ENCODE results near the gene MYLK.

Gene MYLK

DNA sequence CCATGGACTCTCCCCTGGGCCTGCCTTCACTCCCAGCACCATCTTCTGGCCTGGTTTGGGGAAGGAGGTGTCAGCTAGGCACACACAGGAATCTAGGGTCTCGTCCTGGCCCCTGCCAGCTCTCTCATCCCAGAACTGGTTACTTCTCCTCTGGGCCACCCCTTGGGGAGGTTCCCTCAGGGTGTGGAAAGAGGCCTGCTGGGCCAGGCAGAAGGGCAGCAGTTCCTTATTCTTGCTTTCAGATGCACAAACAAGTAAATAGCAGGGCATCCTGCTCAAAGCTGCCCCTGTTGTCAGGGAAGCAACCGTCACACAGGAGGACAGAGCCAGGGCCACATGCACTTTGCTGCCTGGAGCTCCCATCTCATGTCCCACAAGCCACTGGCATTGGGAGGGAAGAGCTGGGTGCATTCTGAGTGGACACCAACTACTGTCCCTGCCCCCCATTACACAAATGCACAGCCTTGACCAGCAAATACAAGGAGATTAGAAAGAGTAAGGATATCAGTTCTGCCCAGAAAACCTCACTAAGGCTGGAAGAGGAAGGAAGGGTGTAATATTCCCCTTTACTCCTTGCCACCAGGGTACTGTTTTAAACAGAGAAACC, 190.4 kb downstream of the MYLK start:
- DNase-seq, result no peak

DNA sequence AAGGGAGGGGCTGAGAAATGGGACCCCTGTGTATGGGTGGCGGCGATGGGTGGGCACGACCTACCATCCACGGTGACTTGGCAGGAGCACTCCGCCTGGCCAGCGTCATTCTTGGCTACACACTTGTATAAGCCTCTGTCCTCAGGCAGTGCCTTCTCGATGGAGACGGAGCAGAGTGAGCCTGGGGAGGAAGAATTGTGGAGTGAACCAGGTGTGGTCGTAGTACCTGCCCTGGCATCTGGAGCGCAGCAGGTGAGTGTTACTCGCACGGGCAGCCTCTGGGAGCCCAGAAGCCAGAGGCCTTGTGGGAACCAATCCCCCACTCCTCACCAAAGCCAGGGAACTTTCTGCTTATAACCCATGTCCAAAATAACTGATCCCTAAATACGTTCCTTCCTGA, 191.5 kb downstream of the MYLK start:
- no peak for DNase-seq

DNA sequence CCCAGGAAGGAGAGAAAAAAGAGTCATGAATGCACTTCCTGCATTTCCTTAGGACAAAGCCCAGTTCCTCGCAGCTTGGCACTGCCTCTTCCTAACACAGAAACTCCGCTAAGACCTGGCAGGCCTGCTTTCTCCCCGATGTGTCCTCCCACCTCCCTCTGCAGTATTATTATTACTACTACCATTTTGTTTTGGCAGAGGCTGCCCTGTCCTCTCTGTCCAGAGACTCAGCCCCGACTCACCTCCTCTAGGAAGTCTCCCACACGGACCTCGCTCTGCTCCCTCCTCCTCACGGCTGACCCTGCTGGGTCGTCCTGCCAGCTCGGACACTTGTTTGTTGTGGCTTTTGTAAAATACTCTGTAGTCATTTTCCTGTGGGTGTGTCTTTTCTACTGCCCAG, 192.1 kb downstream of the MYLK start:
- no peak for DNase-seq

DNA sequence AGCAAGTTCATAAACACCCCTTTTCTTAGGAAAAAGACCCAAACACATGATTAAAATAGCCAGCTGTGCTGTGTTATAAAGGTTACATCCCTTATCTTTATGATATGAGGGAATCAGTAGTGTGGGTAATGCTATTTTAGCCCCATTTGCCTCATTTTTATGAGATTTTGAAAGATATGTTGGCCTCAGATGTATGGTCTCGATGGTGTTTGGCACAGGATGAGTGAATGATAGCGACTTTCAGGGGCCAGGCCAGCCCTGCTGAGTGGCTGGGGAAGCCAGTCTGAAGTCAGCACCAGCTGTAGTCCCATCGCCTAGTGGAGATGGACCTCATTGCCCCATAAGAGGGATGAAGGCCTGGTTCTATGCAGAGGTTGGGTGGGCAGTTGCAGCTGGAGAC, 194.3 kb downstream of the MYLK start:
- DNase-seq, result no peak

DNA sequence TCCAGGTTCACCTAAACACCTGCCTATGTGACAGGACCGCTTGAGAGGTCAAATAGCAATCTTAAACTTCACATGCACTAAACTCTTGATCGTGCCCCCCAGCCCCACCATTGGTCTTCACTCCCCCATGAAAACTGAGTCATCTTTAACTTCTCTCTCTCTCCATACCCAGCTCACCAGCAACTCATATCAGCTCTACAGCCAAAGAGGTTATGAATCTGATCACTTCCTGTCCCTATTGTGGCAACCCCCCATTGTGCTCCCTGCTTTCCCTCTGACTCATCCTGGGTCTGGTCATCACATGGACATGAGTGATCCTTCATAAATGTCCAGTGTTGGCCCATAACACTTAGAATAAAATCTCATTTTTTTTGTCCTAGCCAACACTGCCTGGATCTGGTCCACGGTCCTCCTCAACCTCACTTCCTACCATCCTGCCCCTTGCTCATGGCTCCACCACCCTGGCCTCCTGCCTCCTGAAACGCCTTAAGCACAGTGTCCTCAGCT, 195.8 kb downstream of the MYLK start:
- no peak for DNase-seq

DNA sequence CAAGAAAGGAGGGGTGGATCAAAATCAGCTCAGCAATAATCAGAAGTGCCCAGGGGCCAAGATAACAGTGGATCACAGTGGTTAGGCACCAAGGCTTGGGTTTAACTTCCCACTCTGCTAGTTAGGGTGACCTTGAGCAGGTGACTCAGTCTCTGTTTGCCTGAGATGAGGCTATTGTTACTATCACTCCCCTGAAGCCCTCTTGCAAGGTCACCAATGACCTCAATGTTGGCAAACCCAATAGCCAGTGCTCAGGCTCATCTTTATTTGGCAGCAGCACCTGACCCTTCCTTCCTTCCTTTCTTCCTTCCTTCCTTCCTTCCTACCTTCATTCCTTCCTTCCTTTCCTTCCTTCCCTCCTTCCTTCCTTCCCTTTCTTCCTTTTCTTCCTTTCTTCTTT, 196.8 kb downstream of the MYLK start:
- no peak for DNase-seq

DNA sequence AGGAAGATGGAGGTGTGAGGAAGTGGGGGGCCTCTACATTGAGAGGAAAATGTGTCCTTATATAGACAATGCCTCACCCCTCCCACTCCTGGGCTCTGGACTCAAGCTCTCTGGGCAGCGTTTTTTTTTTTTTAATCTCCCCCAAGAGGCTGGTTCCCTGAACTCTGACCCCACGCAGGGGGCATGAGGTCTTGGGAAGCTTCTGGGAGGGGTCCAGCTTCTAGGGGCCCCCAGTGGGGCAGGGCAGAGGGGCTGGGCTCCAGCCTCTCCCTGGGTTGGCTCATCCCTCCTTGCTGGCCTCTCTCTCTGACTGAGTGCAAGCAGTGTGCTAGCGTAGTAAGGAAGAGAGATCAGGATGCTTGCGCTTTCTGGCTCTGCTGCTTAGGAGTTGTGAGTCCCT, 197.9 kb downstream of the MYLK start:
- DNase-seq, result no peak

DNA sequence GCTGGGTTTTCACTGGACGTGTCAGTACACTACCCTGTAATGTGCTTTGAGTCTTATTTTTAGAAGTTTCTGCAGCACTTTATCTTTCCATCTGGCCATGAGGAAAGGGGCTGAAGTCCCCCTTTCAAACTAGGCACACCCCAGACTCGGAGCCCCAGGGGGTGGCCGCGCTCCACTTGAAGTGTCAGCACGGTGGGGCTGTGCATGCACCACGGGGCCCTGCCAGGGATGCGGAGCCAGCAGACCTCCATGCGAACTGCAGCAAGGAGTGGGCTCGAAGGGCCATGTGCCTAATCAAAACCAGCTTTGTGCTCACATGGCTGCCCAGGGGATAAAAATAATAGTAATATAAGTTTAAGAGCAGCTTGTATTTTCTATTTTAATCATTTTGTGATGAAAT, 198.4 kb downstream of the MYLK start:
- no peak for DNase-seq

DNA sequence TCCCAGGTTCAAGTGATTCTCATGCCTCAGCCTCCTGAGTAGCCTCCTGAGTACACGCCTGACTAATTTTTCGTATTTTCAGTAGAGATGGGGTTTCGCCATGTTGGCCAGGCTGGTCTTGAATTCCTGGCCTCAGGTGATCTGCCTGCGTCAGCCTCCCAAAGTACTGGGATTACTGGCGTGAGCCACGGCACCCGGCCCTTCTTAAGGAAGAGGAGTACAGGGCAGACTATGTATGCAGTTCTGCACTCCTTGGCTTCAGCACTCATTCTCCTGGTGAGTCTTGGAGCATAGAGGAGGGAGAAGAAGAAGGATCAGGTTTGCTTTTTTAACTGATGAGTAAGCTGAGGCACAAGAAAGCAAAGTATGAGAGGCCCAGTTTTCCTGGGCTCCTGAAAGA, 199.5 kb downstream of the MYLK start:
- no peak for DNase-seq

DNA sequence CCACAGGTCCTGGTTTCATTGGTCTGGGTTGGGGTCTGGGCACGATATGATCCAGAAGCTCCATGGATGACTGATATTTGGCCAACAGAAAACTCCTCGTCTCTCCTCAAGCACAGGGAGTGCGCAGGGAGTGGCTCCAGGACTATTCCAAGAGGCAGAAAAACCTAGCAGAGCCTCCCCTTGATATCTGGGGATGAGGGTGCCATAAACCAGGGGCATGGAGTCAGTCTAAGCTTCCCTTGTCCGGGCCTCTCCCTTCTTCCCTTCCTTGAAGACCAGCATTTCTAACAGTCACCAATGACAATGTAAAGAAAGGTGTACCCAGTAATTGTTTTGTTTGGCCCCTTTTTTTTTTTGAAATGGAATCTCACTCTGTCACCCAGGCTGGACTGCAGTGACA, 199.9 kb downstream of the MYLK start:
- DNase-seq, result no peak

DNA sequence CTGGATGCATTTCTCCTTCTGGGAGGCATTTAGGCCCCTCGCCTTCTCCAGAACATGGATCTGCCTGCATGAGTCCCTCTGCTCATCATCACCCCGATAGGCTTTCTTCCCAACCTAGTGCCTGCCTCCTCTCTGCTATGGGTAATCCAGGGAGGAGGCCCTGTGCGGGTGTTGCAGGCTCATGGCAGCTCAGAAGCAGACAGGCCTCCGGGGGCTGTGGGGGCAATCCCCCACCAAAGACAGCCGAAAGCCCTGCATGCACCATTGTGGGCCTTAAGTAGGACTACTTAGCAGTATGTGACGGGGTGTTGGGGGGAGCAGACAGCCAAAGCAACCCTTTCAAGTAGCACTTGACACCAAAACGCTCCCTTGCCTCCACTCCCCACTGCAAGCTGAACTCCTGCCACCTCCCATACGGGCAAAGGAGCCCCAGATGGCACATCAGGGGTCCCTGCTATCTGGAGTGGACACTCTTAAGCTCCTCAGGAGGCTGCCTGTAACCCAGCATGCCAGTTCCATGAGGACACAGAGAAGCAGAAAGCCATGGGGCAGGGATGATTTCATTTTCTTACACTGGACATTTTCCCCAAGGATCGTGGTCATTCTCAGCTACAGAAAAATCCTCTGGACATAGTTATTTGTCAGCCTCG, 200.5 kb downstream of the MYLK start:
- no peak for DNase-seq

DNA sequence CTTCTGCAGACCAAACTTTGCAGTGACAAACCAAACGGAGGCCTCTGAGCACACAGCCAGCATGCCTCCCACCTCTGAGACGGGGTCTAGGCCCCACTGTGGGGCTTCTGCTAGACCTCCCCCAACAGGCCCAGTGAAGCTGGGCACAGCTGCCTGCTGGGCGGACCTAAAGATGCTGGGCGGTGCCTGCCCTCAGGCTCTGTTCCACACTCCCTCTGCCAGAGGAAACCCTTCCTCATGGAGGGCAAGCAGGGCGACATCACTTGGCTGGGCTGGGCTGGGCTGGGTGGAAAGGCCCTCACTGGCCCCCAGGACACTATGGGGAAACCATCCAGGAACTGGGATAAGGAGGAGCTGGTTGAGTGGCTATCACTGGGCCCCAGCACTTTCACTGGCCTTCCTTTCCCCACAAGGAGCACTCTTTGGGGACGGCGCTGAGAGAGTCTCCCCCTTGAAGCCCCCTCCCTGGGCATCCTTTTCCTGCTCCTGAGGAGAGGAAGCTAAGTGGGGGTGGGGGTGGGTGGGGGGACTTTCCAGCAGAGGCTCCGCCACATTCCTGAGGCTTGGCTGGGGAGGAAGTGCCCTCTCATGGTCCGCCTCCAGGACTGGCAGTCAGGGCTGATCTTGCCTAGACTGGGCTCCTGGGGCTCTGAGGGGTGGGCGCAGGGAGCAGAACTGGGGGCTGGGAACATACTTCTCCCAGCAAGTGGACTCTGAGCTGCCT, 201.2 kb downstream of the MYLK start:
- DNase-seq, result no peak

DNA sequence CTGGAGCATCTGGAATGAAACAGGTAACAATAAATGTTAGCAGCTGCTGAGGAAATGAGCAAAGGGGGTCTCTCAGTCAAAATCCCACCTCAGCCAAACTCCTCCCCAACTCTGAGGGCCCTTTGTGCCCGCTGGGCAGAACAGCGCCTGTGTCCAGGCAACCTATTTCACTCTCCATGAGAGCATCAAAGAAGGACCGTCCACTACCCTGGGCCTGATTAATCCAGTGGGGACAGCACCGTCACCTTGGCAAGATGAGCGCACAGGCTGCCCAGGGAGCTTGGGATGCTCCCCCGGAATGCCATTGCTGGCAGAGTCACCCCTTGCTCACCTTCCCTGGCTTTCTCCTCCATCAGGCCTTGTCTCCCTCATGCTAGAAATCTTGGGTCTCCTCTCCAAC, 201.8 kb downstream of the MYLK start:
- no peak for DNase-seq

DNA sequence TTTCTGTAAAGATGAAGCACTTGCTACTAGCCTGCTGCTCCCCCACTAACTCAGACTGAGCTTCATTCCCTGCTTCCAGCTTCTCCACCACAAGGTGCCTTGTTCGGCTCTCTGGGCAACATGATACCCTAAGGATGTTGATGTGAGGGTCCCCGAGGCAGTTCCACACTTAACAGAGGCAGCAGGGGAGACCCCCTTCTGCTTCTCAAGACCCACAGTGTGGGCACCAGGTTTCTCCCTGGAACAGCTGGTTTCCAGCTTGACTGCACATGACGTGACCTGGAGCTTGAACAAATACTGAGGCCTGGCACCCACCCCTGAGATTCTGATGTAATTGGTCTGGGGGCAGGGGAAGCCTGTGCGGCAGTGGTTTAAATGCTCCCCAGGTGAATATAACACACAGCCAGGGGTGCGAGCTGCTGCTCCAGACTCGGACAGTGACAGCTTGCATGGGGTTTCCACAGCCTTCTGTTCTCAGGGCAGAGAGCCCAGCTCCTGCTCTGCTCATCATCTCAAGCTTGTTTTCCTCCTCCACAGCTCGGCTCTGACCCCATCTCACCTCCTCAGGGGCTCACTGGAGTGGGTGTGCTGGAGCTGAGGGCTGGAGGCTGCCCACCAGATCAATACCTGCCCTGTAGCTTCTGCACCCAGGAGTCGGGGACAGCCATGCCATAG, 204.3 kb downstream of the MYLK start:
- no peak for DNase-seq

DNA sequence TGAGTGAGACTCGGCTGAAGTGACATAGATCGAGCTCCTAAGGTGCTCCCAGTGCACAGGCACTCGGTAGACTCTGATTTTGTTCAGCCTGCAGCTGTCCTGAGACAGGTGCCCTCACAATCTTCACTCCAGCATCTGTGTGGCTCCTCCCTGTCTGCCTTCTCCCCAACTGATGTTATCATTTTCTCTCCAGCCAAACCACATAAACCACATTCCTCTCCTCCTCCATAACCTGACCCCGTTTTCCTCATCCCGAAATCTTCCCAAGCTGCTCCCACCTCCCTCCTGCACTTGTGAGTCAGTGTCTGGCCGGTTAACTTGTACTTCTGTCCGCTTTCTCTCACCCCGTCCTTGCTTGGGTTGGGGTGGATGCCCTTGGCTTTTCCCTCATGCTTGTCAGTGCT, 206.0 kb downstream of the MYLK start:
- no peak for DNase-seq

DNA sequence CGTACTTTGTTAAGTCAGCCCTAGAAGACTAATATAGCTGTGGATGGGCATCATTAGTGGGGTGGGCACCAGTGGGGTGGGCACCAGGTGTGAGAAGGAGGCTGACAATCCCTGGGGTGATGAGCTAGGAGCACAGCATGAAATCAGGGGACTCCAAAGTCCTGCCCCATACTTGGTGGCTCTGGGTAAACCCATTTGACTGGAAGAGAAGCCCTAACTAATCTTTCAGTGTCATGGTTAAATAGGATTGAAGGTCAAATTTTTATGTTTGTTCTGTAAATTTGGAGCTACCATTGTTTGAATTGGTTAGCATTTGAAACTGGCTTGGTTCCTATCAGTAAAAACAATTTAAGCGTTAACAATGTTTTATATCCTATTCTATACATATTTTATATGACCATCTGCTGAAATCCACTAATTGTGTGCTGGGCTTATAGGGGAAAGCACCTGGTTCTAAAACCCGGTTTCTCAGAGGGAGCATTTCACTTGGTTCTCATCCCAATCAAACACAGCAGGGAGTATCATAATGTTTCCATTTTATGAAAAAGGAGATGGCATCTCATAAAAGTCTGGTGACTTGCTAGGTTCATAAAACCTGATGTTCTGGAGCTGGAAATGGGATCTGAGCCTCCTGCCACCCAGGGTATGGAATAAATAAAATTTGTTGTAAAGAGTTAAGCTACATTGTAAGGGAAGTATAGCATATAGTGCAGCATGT, 211.5 kb downstream of the MYLK start:
- DNase-seq, result no peak

DNA sequence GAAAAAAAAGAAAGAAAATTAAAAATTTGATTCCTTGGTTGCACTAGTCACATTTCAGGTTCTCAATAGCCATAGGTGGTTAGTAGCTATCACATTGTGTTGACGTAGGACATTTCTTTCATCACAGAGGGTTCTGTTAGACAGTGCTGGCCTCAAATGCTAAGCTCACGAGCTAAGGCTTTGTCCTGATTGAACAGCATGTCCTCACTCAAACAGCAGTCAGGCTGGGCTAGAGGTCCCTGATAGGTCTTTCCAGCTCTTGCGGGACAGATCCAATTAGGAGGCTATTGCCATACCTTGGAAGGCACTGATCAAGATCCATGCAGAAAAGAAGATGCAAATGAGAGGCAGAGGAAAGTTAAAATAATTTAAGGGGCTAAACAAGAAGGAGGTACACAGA, 213.4 kb downstream of the MYLK start:
- DNase-seq, result no peak

DNA sequence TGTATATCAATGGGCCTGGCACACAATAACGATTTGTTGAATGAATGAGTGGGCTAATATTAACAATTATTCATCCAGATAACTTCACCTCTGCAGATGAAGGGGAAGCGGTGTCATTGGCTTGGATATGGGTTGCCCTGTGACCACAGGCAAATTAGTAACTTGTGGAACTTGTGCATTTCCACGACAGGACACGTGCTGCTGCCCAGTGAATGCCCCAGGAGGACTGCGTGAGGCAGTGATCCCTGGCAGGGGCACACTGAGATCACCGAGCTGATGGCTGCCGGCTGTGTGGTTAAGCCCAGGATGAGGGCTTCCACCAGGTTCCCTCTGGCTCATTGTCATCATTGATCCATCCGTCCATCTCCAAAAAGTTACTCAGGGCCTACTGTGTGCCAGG, 215.2 kb downstream of the MYLK start:
- no peak for DNase-seq

DNA sequence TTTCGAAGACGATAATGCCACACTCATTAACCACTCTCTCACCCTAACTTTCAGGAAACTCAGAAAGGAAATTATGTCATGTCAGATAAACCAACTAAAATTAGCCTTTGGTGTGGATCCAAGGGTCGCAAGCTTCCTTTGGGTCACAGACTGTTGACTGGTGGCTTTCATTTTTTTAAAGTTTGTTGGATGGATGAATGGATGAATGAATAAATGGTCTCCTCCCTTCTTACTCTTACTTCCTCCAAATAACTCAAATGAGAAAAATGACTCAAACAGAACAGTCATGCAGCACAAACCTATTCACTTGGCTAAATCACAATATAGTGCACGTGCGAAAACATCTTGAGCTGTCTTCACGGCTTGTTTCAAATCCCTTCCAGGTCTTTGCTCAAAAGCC, 216.3 kb downstream of the MYLK start:
- no peak for DNase-seq

DNA sequence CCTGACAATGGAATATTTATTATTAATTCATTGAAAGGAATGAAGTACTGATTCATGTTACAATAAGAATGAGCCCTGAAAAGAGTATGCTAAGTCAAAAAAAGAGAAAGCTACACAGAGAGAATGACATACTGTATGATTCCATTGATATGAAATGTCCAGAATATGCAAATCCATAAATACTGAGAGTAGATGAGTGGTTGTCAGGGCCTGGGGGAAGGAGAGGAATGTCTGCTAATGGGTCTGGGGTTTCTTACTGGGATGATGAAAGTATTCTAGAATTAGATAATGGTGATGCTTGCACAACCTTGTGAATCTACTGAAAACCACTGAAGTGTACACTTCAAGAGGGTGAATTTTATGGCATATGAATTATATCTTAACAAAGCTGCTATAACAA, 219.4 kb downstream of the MYLK start:
- no peak for DNase-seq

DNA sequence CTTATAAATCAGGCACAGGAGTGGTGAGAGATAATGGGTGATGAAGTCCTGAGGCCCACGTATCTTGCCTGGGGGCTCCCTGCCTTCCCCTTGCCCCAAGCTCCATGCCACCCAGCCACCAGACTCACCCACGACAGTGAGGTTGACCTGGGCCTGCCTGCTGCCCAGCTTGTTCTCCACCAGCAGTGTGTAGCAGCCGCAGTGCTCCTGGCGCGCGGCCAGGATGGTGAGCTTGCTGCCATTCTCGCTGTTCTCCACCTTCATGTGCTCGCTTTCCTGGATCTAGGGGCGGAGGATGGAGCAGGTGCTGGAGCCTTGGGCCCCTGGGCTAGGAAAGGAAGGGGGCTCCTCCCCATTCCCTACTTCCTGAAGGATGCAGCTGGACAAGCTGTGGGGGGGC, 220.2 kb downstream of the MYLK start:
- DNase-seq, result no peak

DNA sequence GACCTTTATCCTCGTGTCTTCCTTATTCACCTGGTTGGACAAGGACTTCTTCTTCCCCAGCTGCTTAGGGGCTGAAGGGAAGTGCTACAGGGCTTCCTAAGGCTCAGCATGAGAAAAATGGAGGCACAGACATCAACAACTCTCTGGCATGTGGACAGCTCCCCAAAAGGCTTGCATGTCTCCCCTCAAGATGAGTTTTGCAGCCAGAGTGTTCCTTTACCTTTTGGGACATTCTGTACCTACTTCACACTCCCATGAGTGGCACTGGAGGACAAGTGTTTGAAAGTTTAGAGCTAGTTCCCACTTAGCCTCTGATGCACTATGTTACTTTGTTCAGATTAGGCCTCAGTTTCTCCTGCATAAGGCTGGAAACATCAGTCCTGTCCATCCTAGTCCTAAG, 222.2 kb downstream of the MYLK start:
- no peak for DNase-seq

DNA sequence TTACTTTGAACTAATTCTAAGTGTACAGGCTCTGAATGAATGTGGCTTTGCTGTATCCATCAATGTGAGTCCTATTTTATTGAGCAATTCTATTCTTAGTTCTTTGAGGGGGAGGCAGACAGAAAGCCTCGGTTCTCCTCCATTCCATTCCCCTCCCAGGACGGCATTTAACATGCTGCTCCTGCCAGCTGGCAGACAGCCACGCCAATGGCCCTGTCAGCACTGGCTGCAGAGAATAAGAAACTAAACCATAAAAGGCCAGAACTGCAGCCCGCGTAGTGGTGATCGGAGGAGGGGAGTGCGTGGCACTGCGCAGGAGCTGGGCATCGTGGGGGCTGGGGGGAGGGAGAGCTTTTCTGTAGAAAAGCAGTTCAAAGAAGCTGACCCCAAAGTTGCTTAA, 223.2 kb downstream of the MYLK start:
- DNase-seq, result no peak
